Smooth muscle cell (in vitro differentiated cells): ENCODE data around the gene KRT12. TPM values are rescaled to one million over a fixed set of nuclear protein-coding genes. Genes with fewer than 3 reads are reported as not detected.
A peak's percentile ranks its signal among the peaks of the same experiment; 100 is the strongest.
"Not testable (repeated sequence)": the region's sequence is repeated elsewhere in the genome, so short reads cannot be mapped to it uniquely, and the experiment has no call there.

Source experiments
- DNase-seq: peaks from one replicate; lab custom pipeline; 2025; ENCODE audit not compliant: unreplicated experiment; lab: John Stamatoyannopoulos, UW
- H2AFZ ChIP-seq: fragments of 200-600 bp; sonication (generic); 2 replicates; pipeline ENCODE4 v1.6.0; 2016; ENCODE audit warnings: antibody characterized with exemption, low read depth, mild to moderate bottlenecking
- H3F3A ChIP-seq: fragments of 200-600 bp; sonication (generic); 2 replicates; pipeline ENCODE4 v1.6.0; 2017; ENCODE audit warnings: antibody characterized with exemption, low read depth
- H3K27ac ChIP-seq: fragments of 200-600 bp; sonication (generic); 2 replicates; pipeline ENCODE4 v1.5.1; 2016; ENCODE audit warnings: low read depth, mild to moderate bottlenecking
- H3K27me3 ChIP-seq: fragments of 200-600 bp; sonication (generic); 2 replicates; pipeline ENCODE4 v1.6.1; 2016; ENCODE audit warnings: low read depth, mild to moderate bottlenecking
- H3K36me3 ChIP-seq: fragments of 200-600 bp; sonication (generic); 2 replicates; pipeline ENCODE4 v1.5.1; 2016; ENCODE audit warnings: low read depth
- H3K4me1 ChIP-seq: fragments of 200-600 bp; sonication (generic); 2 replicates; pipeline ENCODE4 v1.5.1; 2016; ENCODE audit warnings: low read depth
- H3K4me2 ChIP-seq: fragments of 200-600 bp; sonication (generic); 2 replicates; pipeline ENCODE4 v1.6.0; 2016; ENCODE audit warnings: mild to moderate bottlenecking
- H3K4me3 ChIP-seq: fragments of 200-600 bp; sonication (generic); 2 replicates; pipeline ENCODE4 v1.5.1; 2016; ENCODE audit warnings: mild to moderate bottlenecking
- H3K79me2 ChIP-seq: fragments of 200-600 bp; sonication (generic); 2 replicates; pipeline ENCODE4 v1.6.0; 2016; ENCODE audit warnings: low read depth, mild to moderate bottlenecking
- H3K9ac ChIP-seq: fragments of 200-600 bp; sonication (generic); 2 replicates; pipeline ENCODE4 v1.6.0; 2016; ENCODE audit warnings: low read depth
- H3K9me3 ChIP-seq: fragments of 200-600 bp; sonication (generic); replicated peaks from 2 replicates; pipeline ENCODE4 v1.5.1; 2016; ENCODE audit warnings: low read depth
- H4K20me1 ChIP-seq: fragments of 200-600 bp; sonication (generic); 2 replicates; pipeline ENCODE4 v1.6.0; 2016; ENCODE audit warnings: low read depth
- WGBS: methylation state at CpG from one replicate; pipeline ENCODE4 v1.1.7; 2016; ENCODE audit warnings: low lambda C conversion rate; 5-methylcytosine and 5-hydroxymethylcytosine counted together
- polyA plus RNA-seq: library from polyadenylated mRNA; unstranded; fragments of >200 nt; fragmentation: Nextera tagmentation; extraction: Ambion mirVana; gene quantifications from 2 replicates; pipeline ENCODE4 v1.2.1, GENCODE V29; 2016
- total RNA-seq: library from RNA; depleted of rRNA; stranded (reverse); fragments of >200 nt; gene quantifications from 2 replicates; pipeline ENCODE4 v1.2.3, GENCODE V29; 2014
- TF ChIP-seq, protein P1 (sequence below): fragments of 200-600 bp; sonication (generic); IDR thresholded peaks from 2 replicates; pipeline ENCODE4 v1.5.1; 2017; ENCODE audit warnings: borderline replicate concordance, mild to moderate bottlenecking, antibody characterized with exemption; ENCODE audit not compliant: insufficient read depth, poor library complexity, severe bottlenecking

The KRT12 gene
- total and polyA plus RNA-seq, 2 experiments from 2014 or later, result not detected

DNA sequence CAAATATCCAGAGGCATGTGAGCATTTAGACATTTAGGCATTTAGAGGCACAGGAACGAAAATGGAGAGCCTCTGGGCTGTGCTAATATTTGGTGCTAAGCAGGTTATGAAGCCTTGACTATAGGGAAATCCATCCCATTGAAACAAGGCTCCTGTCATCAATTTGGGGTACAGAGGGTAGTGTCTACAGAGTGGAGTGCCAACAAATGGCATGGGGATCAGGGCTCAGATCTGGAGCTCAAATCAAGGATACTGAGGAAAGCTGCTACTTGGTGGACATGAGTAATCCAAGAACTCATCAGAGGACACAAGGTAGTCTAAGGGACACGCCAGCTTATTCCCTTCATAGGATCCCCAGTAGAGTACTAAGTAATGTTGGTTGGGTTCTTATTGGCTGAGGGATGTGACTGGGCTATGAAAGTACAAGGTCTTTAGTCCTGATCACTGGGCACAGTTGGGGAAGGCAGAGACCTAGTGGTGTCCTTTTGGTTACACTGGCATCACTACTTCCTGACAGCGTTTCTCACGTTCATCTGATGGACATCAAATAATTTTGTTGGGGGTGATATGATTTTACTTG is 49.8 kb downstream of the KRT12 start:
- WGBS, result 98% methylated on average over 4 of the region's 4 CpGs
- H3K4me2 ChIP-seq, result peak overlapping the region; percentile 96

DNA sequence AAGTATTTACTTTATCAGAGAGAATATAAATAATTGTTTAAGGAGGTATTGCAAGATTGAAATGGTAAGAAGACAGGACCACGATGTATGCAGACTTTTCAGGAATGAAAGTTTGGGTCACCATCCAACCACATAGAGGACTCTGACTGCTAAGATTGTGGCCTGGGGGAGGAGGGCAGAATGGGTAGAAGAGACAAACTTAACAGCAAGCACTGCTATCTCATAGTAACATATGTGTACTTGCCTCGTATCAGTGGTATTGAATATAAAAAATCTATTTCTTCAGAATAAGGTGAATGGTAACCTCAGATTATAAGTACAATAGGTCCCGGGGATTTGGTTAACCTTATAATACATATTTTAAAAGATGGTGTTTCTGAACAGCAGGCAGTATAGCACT is 50.5 kb downstream of the KRT12 start:
- Histone ChIP-seq H3K79me2 (no peaks in the 10 kb centered on the region), H3K4me2 (no peak overlapping the region), H3K9ac (no peak overlapping the region), H3K9me3 (no peaks in the 10 kb centered on the region), H3F3A (peaks cover 8% of the 10 kb centered on the region), H3K27ac (no peak overlapping the region), H3K4me1 (peaks cover 13% of the 10 kb centered on the region), H4K20me1 (no peaks in the 10 kb centered on the region), H3K36me3 (no peaks in the 10 kb centered on the region), H3K27me3 (peaks cover 19% of the 10 kb centered on the region), H2AFZ (no peak overlapping the region), H3K4me3 (no peak overlapping the region)
- no peak for DNase-seq
- TF ChIP-seq, protein P1, sequence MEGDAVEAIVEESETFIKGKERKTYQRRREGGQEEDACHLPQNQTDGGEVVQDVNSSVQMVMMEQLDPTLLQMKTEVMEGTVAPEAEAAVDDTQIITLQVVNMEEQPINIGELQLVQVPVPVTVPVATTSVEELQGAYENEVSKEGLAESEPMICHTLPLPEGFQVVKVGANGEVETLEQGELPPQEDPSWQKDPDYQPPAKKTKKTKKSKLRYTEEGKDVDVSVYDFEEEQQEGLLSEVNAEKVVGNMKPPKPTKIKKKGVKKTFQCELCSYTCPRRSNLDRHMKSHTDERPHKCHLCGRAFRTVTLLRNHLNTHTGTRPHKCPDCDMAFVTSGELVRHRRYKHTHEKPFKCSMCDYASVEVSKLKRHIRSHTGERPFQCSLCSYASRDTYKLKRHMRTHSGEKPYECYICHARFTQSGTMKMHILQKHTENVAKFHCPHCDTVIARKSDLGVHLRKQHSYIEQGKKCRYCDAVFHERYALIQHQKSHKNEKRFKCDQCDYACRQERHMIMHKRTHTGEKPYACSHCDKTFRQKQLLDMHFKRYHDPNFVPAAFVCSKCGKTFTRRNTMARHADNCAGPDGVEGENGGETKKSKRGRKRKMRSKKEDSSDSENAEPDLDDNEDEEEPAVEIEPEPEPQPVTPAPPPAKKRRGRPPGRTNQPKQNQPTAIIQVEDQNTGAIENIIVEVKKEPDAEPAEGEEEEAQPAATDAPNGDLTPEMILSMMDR, result no peak
- 95% methylated on average over 3 of the region's 3 CpGs for WGBS

More for the DNA sequence above, 49.8 kb downstream of the KRT12 start:
- no peaks in the 10 kb centered on the region for H3K79me2 ChIP-seq
- H3F3A ChIP-seq, result peaks cover 8% of the 10 kb centered on the region
- H3K9ac ChIP-seq, result no peak overlapping the region
- H3K36me3 ChIP-seq, result no peaks in the 10 kb centered on the region
- H3K4me3 ChIP-seq, result peak overlapping the region; percentile 70
- H3K27me3 ChIP-seq, result peaks cover 13% of the 10 kb centered on the region
- TF ChIP-seq, protein P1, result no peak
- H3K27ac ChIP-seq, result no peak overlapping the region
- no peak for DNase-seq
- no peak overlapping the region for H2AFZ ChIP-seq
- H3K4me1 ChIP-seq, result peaks cover 13% of the 10 kb centered on the region
- H4K20me1 ChIP-seq, result no peaks in the 10 kb centered on the region
- H3K9me3 ChIP-seq, result no peaks in the 10 kb centered on the region

DNA sequence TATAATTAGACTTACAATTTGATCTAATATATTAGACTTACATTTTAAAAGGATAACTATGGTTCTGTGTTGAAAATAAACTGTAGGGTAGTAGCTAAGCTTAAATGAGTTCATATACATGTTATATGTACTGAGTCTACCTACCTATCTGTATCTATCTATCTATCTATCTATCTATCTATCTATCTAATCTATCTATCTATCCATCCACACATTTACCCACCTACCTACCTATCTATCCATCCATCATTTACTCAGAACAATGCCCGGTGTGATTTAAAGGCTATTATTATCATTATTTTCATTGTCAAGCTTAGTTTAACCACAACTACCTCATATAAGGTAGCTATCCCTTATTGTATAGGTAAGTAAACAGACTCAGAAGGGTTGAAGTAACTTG is 51.6 kb downstream of the KRT12 start:
- H3K27ac ChIP-seq, result no peak overlapping the region

DNA sequence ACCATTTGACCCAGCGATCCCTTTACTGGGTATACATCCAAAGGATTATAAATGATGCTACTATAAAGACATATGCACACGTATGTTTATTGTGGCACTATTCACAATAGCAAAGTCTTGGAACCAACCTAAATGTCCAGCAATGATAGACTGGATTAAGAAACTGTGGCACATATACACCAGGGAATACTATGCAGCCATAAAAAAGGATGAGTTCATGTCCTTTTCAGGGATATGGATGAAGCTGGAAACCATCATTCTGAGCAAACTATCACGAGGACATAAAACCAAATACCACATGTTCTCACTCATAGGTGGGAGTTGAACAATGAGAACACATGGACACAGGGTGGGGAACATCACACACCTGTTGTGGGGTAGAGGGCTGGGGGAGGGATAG is 52.4 kb downstream of the KRT12 start:
- not testable (repeated sequence) for H3K27ac ChIP-seq, H3F3A ChIP-seq, H3K79me2 ChIP-seq, DNase-seq, H3K9ac ChIP-seq, H4K20me1 ChIP-seq, H3K36me3 ChIP-seq, H3K4me2 ChIP-seq, H2AFZ ChIP-seq, H3K9me3 ChIP-seq, H3K4me3 ChIP-seq
- peaks cover 38% of the 10 kb centered on the region for H3K27me3 ChIP-seq
- H3K4me1 ChIP-seq, result peaks cover 12% of the 10 kb centered on the region
- 81% methylated on average over 3 of the region's 3 CpGs for WGBS

More for the DNA sequence above, 51.6 kb downstream of the KRT12 start:
- H3K9me3 ChIP-seq, result no peaks in the 10 kb centered on the region
- TF ChIP-seq, protein P1, result no peak
- H3K4me3 ChIP-seq, result no peak overlapping the region
- no peaks in the 10 kb centered on the region for H3K36me3 ChIP-seq
- no peak for DNase-seq
- H4K20me1 ChIP-seq, result no peaks in the 10 kb centered on the region
- 89% methylated on average over 1 of the region's 1 CpG for WGBS
- peaks cover 31% of the 10 kb centered on the region for H3K27me3 ChIP-seq
- no peak overlapping the region for H3K4me2 ChIP-seq
- H3K4me1 ChIP-seq, result peaks cover 13% of the 10 kb centered on the region
- no peaks in the 10 kb centered on the region for H3K79me2 ChIP-seq
- H3F3A ChIP-seq, result peaks cover 8% of the 10 kb centered on the region
- H2AFZ ChIP-seq, result no peak overlapping the region
- H3K9ac ChIP-seq, result no peak overlapping the region
